GM04504 (cell line): Measurements from ENCODE around the gene DDC.
"Not testable (repeated sequence)": the region's sequence is repeated elsewhere in the genome, so short reads cannot be mapped to it uniquely, and the experiment has no call there.

Experiments used
- DNase-seq: peaks from one replicate; pipeline ENCODE4 v3.0.0-alpha.2; 2012; ENCODE audit warnings: low read depth

The DDC gene

GRCh38 chr7:50588937-50589336 is 23.7 kb upstream of the DDC start:
- DNase-seq, result no peak

- no peak for DNase-seq
Observed at GRCh38 chr7:50587737-50588136, 22.5 kb upstream of the DDC start.

- DNase-seq, result no peak
Observed at GRCh38 chr7:50584793-50585408, 19.7 kb upstream of the DDC start.

- no peak for DNase-seq
Observed at GRCh38 chr7:50584386-50584785, 19.2 kb upstream of the DDC start.

- DNase-seq, result not testable (repeated sequence)
Observed at GRCh38 chr7:50583295-50583694, 18.1 kb upstream of the DDC start.

GRCh38 chr7:50582271-50582670 is 17.1 kb upstream of the DDC start:
- not testable (repeated sequence) for DNase-seq

- DNase-seq, result not testable (repeated sequence)
Observed at GRCh38 chr7:50580666-50581065, 15.5 kb upstream of the DDC start.

- DNase-seq, result no peak
Observed at GRCh38 chr7:50580057-50580456, 14.9 kb upstream of the DDC start.

GRCh38 chr7:50578105-50578504 is 12.9 kb upstream of the DDC start:
- not testable (repeated sequence) for DNase-seq

GRCh38 chr7:50577569-50577968 is 12.4 kb upstream of the DDC start:
- no peak for DNase-seq

- DNase-seq, result not testable (repeated sequence)
Observed at GRCh38 chr7:50576388-50576787, 11.2 kb upstream of the DDC start.

GRCh38 chr7:50567715-50568261 is 2.6 kb upstream of the DDC start:
- DNase-seq, result no peak

GRCh38 chr7:50565977-50566376 is 772 bp upstream of the DDC start:
- DNase-seq, result no peak

- no peak for DNase-seq
Observed at GRCh38 chr7:50565559-50565916, 333 bp upstream of the DDC start.

GRCh38 chr7:50564171-50564570 is 1.0 kb downstream of the DDC start:
- no peak for DNase-seq

- no peak for DNase-seq
Observed at GRCh38 chr7:50562136-50562535, 3.1 kb downstream of the DDC start.

- no peak for DNase-seq
Observed at GRCh38 chr7:50560865-50561351, 4.3 kb downstream of the DDC start.

GRCh38 chr7:50559881-50560280 is 5.3 kb downstream of the DDC start:
- DNase-seq, result no peak

- no peak for DNase-seq
Observed at GRCh38 chr7:50558294-50559053, 6.7 kb downstream of the DDC start.

- DNase-seq, result no peak
Observed at GRCh38 chr7:50557099-50557498, 8.1 kb downstream of the DDC start.

- DNase-seq, result no peak
Observed at GRCh38 chr7:50556247-50556991, 8.8 kb downstream of the DDC start.

GRCh38 chr7:50555594-50556140 is 9.5 kb downstream of the DDC start:
- DNase-seq, result no peak
